Inflammatory macrophage treated with lipopolysaccharide for 1 hour (primary cell): Measurements from ENCODE around the gene KDELR1.
A peak's percentile ranks its signal among the peaks of the same experiment; 100 is the strongest.

ENCODE experiments used
- DNase-seq, 2 donors: peaks; one replicate each; pipeline ENCODE4 v3.0.0-alpha.2; 2020 to 2022

Gene KDELR1

GRCh38 chr19:48391100-48392005, at the start of gene KDELR1:
TSS of gene KDELR1 (minus strand) at chr19:48391551. CDS start at chr19:48391358, 193 bp downstream.
- DNase-seq, result peak; percentile 57 to 91

- no peak for DNase-seq
Observed at GRCh38 chr19:48436586-48436985, 45.2 kb upstream of the KDELR1 start.

GRCh38 chr19:48433337-48433736, 42.0 kb upstream of the KDELR1 start:
- DNase-seq, result peak in 1 of 2 donors; percentile 10

GRCh38 chr19:48428670-48429069, 37.3 kb upstream of the KDELR1 start:
- no peak for DNase-seq

- DNase-seq, result peak; percentile 55 to 60
Observed at GRCh38 chr19:48424694-48425219, 33.4 kb upstream of the KDELR1 start.

GRCh38 chr19:48421548-48421947, 30.2 kb upstream of the KDELR1 start:
- no peak for DNase-seq

- peak; percentile 44 to 49 for DNase-seq
Observed at GRCh38 chr19:48419158-48419920, 28.0 kb upstream of the KDELR1 start.

- DNase-seq, result no peak
Observed at GRCh38 chr19:48418317-48419064, 27.1 kb upstream of the KDELR1 start.

GRCh38 chr19:48417421-48417820, 26.1 kb upstream of the KDELR1 start:
- DNase-seq, result no peak

- DNase-seq, result no peak
Observed at GRCh38 chr19:48415806-48416221, 24.5 kb upstream of the KDELR1 start.

- DNase-seq, result peak; percentile 78 to 92
Observed at GRCh38 chr19:48415395-48415794, 24.0 kb upstream of the KDELR1 start.

- DNase-seq, result no peak
Observed at GRCh38 chr19:48413879-48414587, 22.7 kb upstream of the KDELR1 start.

GRCh38 chr19:48405850-48406249, 14.5 kb upstream of the KDELR1 start:
- DNase-seq, result no peak

- DNase-seq, result no peak
Observed at GRCh38 chr19:48405010-48405659, 13.8 kb upstream of the KDELR1 start.

- DNase-seq, result peak; percentile 64 to 70
Observed at GRCh38 chr19:48403606-48404005, 12.3 kb upstream of the KDELR1 start.

- DNase-seq, result no peak
Observed at GRCh38 chr19:48401287-48401686, 9.9 kb upstream of the KDELR1 start.

GRCh38 chr19:48400018-48400742, 8.8 kb upstream of the KDELR1 start:
- peak in 1 of 2 donors; percentile 21 for DNase-seq

GRCh38 chr19:48398375-48399235, 7.3 kb upstream of the KDELR1 start:
- DNase-seq, result peak; percentile 73 to 76

- no peak for DNase-seq
Observed at GRCh38 chr19:48398102-48398374, 6.7 kb upstream of the KDELR1 start.
